ENCODE data around the gene AAK1. TPM values are rescaled to one million over a fixed set of nuclear protein-coding genes. Genes with fewer than 3 reads are reported as not detected.

The AAK1 gene
- total RNA-seq, 3 donors from 2014 or later: 37.9 to 54.0 (median 44.9) TPM

DNA sequence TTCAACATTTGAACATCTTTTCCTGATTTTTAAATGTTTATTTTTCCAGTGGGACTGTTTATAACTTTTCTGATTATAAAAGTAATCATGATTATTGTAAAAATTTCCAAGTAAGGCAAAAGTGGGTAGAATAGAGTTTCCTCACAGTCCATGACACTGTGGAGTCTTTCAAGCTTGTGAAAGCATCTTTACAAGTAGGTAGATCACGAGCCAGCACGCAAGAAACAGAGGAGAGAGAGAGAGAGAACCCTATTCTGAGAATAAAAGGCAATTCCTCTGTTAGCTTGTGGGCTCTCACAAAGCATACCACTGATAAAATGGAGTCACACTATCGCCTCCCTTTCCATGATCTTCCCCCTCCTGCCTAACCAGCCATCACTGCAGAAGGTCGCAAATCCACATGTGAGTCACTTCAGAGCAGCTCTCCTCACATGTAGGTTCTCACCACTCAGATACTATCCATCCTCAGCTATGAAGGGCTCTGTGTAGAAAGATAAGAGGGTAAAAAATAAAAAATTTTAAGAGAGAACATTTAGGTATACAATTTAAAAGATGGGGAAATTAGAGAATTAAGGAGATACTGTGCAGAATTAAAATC lies 40.3 kb downstream of the AAK1 start:
- Histone ChIP-seq H3K36me3 (no peaks in the 10 kb centered on the region), H3K27ac (no peak overlapping the region), H3K4me3 (no peak overlapping the region), H3K9me3 (no peaks in the 10 kb centered on the region), H3K4me1 (no peaks in the 10 kb centered on the region), H3K27me3 (no peaks in the 10 kb centered on the region)
- TF ChIP-seq, protein P1, sequence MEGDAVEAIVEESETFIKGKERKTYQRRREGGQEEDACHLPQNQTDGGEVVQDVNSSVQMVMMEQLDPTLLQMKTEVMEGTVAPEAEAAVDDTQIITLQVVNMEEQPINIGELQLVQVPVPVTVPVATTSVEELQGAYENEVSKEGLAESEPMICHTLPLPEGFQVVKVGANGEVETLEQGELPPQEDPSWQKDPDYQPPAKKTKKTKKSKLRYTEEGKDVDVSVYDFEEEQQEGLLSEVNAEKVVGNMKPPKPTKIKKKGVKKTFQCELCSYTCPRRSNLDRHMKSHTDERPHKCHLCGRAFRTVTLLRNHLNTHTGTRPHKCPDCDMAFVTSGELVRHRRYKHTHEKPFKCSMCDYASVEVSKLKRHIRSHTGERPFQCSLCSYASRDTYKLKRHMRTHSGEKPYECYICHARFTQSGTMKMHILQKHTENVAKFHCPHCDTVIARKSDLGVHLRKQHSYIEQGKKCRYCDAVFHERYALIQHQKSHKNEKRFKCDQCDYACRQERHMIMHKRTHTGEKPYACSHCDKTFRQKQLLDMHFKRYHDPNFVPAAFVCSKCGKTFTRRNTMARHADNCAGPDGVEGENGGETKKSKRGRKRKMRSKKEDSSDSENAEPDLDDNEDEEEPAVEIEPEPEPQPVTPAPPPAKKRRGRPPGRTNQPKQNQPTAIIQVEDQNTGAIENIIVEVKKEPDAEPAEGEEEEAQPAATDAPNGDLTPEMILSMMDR (IDR thresholded peaks at IDR 0.05): no peak
- intact Hi-C loops (cut with DNase I; ENCODE audit: low total_unique reads): no loop called here
- DNase-seq (ENCODE audit: low spot score in 2 of 2): no peak

DNA sequence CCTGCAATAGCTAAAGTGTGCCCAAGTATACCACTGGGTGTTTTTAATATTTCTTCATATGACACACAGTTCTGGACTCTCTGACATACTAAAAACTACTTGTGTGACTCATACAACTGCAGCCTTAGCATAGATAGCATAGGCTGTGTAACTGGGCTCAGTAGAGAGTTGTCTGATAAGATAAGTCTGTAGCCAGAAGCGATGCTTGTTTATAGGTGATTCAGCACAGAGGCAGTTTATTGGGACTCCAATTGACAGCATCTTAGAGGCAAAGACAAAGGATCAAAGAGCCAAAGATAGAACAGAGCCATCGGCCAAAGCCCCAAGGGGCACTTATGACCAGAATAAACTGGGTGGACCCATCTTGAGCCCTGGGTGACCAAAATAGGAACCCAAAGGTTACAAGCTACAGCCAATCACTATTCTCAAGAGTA lies 42.3 kb downstream of the AAK1 start:
- no peaks in the 10 kb centered on the region for H3K36me3 ChIP-seq
- DNase-seq (ENCODE audit: low spot score in 2 of 2): no peak
- H3K4me3 ChIP-seq: no peak overlapping the region
- no peak for TF ChIP-seq POLR2A (IDR thresholded peaks at IDR 0.05)
- TF ChIP-seq, protein P1 (IDR thresholded peaks at IDR 0.05): no peak
- TF ChIP-seq POLR2AphosphoS5 (IDR thresholded peaks at IDR 0.05): no peak
- intact Hi-C loops (cut with DNase I; ENCODE audit: low total_unique reads): no loop called here
- no peaks in the 10 kb centered on the region for H3K9me3 ChIP-seq
- no peaks in the 10 kb centered on the region for H3K4me1 ChIP-seq
- no peak overlapping the region for H3K27ac ChIP-seq
- H3K27me3 ChIP-seq: no peaks in the 10 kb centered on the region

DNA sequence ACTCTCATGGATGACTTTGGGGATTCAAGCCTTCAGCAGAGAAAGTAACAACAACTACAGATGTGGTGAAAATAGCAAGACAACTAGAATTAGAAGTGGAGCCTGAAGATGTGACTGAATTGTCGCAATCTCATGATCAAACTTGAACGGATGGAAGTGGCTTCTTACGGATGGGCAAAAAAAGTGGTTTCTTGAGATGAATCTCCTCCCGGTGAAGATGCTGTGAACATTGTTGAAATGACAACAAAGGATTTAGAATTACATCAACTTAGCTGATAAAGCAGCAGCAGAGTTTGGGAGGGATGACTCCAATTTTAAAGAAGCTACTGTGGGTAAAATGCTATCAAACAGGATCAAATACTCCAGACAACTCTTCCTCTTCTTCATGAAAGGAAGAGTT lies 43.1 kb downstream of the AAK1 start:
- intact Hi-C loops (cut with DNase I; ENCODE audit: low total_unique reads): no loop called here
- H3K36me3 ChIP-seq: no peaks in the 10 kb centered on the region
- no peak for DNase-seq (ENCODE audit: low spot score in 2 of 2)
- no peak for TF ChIP-seq POLR2AphosphoS5 (IDR thresholded peaks at IDR 0.05)
- TF ChIP-seq, protein P1 (IDR thresholded peaks at IDR 0.05): no peak
- no peak for TF ChIP-seq POLR2A (IDR thresholded peaks at IDR 0.05)
- no peak overlapping the region for H3K27ac ChIP-seq
- H3K4me3 ChIP-seq: no peak overlapping the region
- H3K4me1 ChIP-seq: no peaks in the 10 kb centered on the region
- H3K27me3 ChIP-seq: no peaks in the 10 kb centered on the region
- H3K9me3 ChIP-seq: no peaks in the 10 kb centered on the region

DNA sequence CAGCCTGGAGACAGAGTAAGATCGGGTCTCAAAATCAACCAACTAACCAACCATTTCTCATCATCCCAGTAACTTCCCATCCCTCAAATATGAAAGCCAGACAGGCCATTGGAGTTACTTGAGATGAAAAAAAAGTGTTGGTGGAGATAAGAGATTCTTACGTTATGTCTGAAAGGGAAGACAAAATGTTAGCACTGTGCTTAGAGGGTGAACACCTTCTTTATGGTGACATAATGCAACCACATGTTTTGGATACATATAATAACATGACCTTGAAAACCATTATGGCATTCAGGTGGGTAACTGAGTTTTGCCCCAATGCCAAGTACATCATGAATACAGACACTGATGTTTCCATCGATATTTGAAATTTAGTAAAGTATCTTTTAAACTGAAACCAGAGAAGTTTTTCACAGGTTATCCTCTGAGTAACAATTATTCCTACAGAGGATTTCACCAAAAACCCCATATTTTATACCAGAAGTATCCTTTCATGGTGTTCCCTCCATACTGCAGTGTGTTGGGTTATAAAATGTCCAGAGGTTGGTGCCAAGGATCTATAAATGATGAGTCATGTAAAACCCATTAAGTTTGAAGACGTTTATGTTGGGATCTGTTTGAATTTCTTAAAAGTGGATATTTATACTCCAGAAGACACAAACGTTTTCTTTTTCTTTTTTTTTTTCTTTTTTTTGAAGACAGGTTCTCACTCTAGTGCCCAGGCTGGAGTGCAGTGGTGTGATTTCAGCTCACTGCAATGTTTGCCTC lies 45.5 kb downstream of the AAK1 start:
- H3K36me3 ChIP-seq: no peaks in the 10 kb centered on the region
- intact Hi-C loops (cut with DNase I; ENCODE audit: low total_unique reads): loop anchor here (5.0 kb wide), 1 partner anchor 156 kb away; no protein-coding TSS in a partner anchor
- no peaks in the 10 kb centered on the region for H3K27me3 ChIP-seq
- DNase-seq (ENCODE audit: low spot score in 2 of 2): no peak
- H3K4me1 ChIP-seq: no peaks in the 10 kb centered on the region
- no peak overlapping the region for H3K4me3 ChIP-seq
- H3K9me3 ChIP-seq: no peaks in the 10 kb centered on the region
- TF ChIP-seq, protein P1 (IDR thresholded peaks at IDR 0.05): no peak
- TF ChIP-seq POLR2A (IDR thresholded peaks at IDR 0.05) (no peak), POLR2AphosphoS5 (IDR thresholded peaks at IDR 0.05) (no peak)
- H3K27ac ChIP-seq: no peak overlapping the region

DNA sequence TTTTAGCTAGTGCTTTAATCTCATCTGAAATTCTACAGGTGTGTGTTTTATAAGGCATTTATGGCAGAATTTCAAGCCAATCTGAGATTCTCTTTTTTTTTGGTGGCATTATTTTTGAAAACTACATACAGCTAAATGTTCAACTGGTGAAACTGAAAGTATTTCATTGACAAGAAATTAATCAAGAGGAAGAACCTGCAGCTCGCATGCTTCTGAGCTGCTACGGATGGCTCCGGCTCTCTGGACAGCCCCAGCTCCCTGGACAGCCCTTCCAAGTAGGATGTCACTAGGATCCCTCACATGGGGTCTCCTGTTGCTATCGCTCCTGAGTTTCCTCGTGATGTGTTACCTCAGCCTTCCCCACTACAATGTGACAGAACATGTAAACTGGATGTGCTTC lies 46.4 kb downstream of the AAK1 start:
- intact Hi-C loops (cut with DNase I; ENCODE audit: low total_unique reads): loop anchor here (5.0 kb wide), 1 partner anchor 155 kb away; no protein-coding TSS in a partner anchor
- H3K4me1 ChIP-seq: no peaks in the 10 kb centered on the region
- no peak overlapping the region for H3K4me3 ChIP-seq
- no peaks in the 10 kb centered on the region for H3K27me3 ChIP-seq
- H3K27ac ChIP-seq: no peak overlapping the region
- TF ChIP-seq, protein P1 (IDR thresholded peaks at IDR 0.05): no peak
- TF ChIP-seq POLR2AphosphoS5 (IDR thresholded peaks at IDR 0.05) (no peak), POLR2A (IDR thresholded peaks at IDR 0.05) (no peak)
- H3K36me3 ChIP-seq: no peaks in the 10 kb centered on the region
- no peak for DNase-seq (ENCODE audit: low spot score in 2 of 2)
- no peaks in the 10 kb centered on the region for H3K9me3 ChIP-seq

Data from breast epithelium (tissue), 4 donors.